Measurements from ENCODE around the gene POLR1B.
A peak's percentile ranks its signal among the peaks of the same experiment; 100 is the strongest.
"Not testable (repeated sequence)": the region's sequence is repeated elsewhere in the genome, so short reads cannot be mapped to it uniquely, and the experiment has no call there.

Gene POLR1B

DNA sequence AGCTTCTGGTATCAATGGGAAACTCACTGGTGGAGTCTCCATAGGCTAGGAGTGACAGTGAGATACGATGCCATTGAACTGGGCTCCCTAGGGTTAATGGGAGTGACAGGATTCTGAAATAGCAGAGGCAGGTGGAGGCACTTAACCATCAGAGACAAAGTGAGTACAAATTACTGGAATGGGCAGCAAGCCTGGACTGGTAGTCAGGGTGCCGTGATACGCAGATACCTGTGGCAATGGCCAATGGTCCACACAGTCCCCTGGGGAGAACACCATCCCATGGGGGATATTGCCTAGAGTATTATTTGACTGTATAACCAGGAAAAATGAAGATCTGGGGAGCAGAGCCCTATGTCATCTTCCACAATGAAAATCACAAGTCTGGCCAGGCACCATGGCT lies 59.5 kb downstream of the POLR1B start:
- no peak for DNase-seq (ENCODE audit: low spot score)

DNA sequence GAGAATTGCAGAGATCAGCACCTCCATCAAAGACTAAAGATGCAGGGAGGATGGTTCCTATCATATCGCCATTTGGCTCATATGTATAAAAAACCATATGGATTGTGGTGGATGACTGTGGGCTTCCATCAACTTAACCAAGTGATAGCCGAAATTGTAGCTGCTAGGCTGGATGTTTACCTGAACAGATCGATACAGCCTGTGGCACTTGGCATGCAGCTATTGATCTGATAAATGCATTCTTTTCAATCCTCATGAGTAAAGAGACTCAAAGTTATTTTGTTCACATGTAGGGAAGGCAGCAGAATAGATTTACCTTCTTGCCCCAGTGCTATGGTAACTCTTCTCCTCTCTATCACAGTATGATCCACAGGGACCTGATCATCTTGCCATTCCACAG lies 60.7 kb downstream of the POLR1B start:
- DNase-seq (ENCODE audit: low spot score) = no peak

DNA sequence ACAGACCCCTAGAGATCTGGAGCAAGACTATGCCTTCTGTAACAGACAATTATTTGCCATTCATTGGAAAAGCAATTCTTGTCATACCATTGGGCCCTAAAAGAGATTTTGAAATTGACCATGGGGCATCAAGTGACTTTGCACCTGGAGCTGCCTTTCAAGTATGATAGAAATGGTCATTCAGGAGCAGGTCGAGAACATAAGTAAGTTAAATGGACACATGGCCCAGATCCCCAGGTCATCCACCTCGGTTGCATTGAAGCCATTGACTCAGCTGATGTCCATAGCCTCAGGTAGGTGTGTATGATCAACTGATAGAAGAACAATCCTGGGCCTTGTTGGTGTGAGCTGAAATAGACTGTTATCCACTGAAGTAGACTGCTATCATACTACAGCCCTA lies 61.5 kb downstream of the POLR1B start:
- DNase-seq (ENCODE audit: low spot score) = no peak

DNA sequence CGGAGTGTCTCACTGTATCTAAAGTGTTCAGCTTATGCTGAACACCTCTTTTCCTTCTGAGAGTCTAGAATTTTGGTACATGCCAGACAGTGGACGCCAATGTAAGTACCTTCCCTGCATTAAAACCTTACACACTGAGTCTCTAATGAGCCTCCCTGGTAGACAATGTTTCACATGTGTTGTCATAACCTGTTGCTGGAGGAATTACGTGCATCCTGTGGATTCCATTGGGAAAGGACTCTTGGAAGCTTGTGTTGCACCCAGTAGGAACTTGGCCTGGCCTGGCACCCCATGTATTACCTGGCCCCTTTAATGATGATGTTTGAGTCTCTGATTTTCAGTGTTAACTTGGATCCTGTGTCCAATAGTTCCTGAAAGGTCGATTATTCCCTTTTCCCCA lies 62.7 kb downstream of the POLR1B start:
- no peak for DNase-seq (ENCODE audit: low spot score)

DNA sequence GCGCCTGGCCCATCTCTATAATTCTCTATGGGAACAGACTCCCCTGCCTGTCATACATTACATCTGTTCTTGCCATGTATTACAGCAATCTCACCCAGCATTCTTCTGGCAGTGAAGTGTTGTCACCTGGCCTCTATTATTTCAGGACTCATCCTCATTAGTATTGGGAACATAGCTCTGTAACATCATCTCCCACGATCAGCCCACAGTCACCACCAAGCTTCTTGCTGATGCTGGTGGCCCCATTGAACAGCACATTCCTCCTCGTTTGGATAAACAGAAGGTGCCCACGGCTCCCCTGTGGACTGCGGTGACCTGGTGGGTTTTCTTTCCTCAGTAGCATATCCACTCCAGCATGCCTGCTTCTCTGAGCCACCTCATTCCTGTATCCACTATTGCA lies 63.7 kb downstream of the POLR1B start:
- DNase-seq (ENCODE audit: low spot score) = no peak

DNA sequence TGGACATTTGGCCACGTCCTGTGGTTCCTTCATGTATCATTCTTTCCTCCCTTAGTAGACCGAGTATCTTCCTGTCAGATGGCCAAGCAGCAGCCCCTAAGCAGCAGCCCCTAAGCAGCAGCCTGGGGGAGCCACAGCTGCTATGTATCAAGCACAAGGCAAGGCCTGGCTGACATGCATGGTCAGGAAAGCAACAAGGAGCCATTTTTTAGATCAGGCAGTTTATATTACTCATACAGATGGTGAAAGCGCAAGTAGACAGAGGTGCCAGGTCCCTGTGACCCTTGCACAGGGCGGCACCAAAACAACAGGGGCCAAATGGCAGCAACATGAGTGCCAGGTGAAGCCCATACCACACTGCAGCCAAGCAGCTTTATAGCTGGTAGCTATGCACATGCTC lies 64.3 kb downstream of the POLR1B start:
- no peak for DNase-seq (ENCODE audit: low spot score)

DNA sequence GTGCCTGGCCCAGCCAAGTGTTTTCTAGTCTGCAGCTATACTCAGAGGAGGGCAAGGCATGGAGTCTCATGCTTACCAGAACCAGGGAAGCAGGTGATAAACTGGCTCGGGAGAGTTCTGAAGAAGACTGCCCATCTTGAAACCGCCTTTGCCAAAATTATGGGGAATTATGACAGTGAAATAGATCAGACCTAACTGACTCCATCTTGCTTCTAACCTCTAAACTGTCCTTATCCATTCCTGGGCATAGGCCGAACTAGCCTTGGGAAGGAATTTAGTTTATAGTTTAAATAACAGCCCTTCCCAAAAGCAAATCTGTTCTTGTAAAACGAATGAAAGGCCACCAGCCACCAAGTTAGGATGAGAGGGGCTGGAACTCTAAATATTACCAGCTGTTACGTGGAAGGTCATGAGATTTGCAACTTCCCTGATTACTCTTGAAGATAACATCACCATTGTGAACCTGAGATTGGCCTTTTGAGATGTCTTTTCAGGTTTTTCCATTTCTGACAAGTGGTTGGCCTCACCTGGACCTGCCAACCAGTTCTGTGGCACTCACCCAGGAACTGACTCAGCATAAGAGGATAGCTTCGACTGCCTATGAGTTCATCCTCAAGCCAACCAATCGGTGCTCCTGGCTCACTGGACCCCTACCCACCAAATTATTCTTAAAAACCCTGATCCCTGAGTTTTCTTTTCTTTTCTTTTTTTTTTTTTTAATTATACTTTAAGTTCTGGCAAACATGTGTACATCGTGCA lies 65.6 kb downstream of the POLR1B start:
- no peak for DNase-seq (ENCODE audit: low spot score)

DNA sequence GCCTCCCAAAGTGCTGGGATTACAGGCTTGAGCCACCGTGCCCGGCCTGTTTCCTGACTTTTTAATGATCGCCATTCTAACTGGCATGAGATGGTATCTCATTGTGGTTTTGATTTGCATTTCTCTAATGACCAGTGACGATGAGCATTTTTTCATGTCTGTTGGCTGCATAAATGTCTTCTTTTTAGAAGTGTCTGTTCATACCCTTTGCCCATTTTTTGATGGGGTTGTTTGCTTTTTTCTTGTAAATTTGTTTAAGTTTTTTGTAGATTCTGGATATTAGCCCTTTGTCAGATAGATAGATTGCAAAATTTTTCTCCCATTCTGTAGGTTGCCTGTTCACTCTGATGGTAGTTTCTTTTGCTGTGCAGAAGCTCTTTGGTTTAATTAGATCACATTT lies 67.1 kb downstream of the POLR1B start:
- not testable (repeated sequence) for DNase-seq (ENCODE audit: low spot score)

DNA sequence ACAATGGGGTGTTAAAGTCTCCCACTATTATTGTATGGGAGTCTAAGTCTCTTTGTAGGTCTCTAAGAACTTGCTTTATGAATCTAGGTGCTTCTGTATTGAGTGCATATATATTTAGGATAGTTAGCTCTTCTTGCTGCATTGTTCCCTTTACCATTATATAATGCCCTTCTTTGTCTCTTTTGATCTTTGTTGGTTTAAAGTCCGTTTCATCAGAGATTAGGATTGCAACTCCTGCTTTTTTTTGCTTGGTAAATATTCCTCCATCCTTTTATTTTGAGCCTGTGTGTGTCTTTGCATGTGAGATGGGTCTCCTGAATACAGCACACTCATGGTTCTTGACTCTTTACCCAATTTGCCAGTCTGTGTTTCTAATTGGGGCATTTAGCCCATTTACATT lies 70.0 kb downstream of the POLR1B start:
- DNase-seq (ENCODE audit: low spot score) = not testable (repeated sequence)

DNA sequence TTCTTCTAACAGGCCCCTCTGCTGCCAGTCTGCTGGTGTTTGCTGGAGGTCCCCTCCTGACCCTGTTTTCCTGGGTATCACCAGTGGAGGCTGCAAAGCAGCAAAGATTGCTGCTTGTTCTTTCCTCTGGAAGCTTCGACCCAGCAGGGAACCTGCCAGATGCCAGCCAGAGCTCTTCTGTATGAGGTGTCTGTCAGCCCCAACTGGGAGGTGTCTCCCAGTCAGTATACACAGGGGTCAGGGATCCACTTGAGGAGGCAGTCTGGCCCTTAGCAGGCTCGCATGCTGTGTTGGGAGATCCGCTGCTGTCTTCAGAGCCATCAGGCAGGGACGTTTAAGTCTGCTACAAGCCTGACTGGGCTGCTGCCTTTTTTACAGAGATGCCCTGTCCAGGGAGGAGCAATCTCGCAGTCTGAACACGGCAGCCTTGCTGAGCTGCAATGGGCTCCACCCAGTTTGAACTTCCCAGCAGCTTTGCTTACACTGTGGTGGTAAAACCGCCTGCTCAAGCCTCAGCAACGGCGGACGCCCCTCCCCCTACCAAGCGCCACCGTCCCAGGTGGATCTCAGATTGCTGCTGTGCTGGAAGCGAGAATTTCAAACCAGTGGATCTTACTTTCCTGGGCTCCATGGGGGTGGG lies 72.1 kb downstream of the POLR1B start:
- DNase-seq (ENCODE audit: low spot score) = no peak

DNA sequence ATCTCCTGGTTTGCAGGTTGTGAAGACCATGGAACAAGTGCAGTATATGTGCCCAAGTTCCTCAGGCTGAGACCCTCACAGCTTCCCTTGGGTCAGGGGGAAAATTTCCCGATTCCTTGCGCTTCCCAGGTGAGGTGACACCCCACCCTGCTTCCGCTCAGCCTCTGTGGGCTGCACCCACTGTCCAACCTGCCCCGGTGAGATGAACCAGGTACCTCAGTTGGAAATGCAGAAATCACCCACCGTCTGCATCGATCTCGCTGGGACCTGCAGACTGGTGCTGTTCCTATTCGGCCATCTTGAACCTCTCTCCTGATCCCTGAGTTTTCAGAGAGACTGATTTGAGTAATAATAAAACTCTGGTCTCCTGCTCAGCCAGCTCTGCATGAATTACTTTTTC lies 72.8 kb downstream of the POLR1B start:
- no peak for DNase-seq (ENCODE audit: low spot score)

DNA sequence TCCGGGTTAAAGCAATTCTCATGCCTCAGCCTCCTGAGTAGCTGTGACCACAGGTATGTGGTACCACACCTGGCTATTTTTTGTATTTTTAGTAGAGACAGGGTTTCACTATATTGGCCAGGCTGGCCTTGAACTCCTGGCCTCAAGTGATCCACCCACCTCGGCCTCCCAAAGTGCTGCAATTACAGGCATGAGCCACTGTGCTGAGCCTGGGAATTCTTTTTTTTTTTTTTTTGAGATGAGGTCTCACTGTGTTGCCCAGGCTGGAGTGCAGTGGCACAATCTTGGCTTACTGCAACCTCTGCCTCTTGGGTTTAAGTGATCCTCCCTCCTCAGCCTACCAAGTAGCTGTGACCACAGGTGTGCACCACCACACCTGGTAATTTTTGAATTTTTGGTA lies 73.5 kb downstream of the POLR1B start:
- not testable (repeated sequence) for DNase-seq (ENCODE audit: low spot score)

DNA sequence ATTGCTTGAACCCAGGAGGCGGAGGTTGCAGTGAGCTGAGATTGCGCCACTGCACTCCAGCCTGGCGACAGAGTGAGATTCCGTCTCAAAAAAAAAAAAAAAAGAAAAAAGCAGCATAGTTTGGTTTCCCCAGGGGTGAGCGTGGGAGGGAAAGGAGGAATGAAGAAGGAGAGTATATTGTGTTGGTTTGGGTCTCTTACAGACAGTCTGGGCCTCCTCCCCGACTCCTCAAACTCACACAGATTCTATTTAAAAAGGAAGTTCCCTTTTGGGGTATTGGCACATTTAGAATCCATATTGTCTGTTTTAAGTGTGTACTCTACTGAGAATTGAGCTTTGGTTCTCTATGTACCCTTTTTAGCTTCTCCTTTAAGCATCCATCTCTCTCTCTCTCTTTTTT lies 76.1 kb downstream of the POLR1B start:
- DNase-seq (ENCODE audit: low spot score) = no peak

DNA sequence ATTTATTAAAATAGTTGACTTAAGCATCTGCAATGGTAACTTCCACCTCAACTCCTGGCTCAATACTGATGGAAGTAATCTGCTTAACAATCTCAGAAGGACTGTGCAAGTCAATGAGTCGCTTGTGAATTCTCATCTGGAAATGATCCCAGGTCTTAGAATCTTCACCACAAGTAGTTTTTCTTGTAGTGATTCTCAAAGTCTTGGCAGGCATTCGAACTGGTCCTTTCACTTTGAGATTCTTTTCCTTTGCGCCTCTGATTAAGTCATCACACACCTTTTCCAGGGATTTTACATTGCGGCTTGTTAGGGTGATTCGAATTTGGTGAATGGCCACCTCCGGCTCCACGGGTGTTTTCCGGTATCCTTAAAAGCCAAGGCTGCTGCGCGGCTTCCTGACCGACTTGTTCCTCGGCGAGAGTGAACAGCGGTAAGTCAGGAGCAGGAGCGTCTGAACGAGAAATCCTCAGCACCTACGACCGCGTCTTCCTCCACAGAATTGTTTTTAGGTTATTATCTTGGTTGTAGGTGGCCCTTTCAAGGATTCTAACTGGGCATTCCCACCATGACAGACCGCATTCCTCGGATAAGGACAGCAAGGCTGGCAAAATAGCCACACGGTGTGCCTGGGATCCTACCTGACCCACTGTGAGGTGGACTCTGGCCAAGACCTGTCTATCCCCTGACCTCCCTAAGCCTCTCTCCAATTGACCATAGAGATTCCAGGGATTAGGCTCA lies 79.7 kb downstream of the POLR1B start:
- no peak for DNase-seq (ENCODE audit: low spot score)

DNA sequence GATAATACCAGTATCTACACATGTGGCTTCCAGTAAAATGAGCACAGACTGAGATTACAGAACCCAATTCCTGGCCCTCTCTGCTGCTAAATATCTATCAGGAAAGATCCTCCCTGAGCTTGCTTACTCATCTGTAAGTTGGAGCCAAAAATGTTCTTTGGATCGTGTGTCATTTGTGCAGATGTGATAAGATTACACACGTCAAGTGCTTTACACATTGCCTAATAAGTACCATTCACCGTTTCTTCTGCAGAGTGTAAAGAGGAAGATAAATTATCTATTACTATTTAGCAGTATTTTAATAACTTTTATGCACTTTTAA lies 80.2 kb downstream of the POLR1B start:
- DNase-seq (ENCODE audit: low spot score) = no peak

DNA sequence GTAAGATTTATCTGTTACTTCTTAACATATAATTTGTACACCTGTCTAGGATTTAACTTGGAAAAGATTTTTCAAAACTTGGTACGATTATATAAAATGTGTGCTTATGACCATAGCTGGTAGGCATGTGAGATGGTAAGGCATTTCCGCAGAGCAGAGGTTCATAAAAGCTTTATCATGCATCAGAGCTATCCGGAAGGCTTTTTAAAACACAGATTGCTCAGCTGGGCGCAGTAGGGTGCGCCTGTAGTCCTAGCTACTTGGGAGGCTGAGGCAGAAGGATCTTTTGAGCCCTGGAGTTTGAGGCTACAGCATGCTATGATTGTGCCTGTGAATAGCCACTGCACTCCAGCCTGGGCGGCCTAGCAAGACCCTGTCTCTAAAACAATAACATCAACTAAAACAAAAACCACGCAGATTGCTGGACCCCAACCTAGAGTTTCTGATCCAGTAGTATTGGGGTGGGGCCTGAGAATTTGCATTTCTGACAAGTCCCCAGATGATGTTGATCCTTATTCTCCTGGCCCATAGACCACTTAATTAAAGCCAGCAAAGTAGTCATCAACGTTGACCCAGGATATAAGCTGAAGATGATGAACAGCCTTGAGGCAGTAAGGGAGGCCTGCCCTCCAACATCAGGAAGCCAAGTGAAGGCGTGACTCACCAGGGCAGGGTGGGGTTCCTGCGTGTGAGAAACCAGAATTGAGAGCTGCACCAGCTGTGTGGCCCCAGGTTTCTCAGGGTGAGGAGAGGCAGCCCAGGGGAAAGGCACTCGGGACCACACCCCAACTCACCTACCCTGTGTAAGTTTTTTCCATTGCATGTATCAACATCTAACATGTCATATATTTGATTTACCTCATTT lies 81.9 kb downstream of the POLR1B start:
- DNase-seq (ENCODE audit: low spot score) = peak; percentile 78

DNA sequence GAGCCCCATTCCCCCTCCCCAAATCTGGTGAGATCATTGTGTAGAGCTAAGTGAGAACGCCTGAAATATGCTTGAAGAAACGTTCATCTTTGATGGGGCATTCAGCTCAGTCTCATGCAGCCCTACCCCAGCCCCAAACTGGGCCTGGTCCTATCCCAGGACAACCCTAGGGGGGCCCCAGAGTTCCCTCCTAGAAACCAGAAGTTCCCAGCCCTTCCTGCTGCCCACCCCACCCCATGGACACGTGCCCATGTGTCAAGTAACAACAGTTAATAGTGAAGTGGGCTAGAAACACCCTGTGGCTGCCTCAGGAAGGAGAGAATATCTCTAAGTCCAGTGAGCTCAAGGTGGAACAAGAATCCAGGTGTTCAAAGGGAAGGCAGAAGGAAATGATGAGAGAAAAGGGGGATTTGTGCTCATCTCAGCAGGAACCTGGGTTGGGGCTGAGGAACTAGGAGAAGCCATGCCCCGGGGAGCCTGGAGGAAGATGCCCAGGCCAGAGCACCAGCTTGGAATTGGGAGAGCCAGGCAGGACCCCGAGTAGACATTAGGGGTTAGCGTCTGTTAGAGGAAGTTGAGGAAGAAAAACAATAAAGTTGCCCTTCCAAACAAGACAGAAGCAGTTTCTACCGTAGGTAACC lies 83.3 kb downstream of the POLR1B start:
- no peak for DNase-seq (ENCODE audit: low spot score)

DNA sequence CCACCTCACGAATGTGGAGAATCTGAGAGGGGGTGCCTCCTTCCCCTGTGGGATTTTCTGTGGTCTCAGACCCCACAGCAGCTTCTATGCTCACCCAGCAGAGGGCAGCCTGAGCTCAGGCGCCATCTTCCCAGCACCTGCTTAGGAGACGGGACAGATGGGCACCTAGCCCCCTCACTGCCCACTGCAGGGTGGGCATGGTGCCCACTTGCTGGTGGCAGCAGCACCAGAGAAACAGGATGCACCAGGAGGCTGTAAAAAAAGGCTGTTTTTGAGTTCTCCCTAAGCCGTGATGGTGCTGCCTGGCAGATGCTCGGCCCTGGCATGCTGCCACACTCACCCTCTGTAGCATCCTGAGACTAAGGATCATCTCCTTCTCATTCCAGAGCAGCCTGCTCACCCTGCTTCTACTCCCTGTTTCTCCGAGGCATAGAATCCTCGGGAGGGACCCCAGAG lies 84.4 kb downstream of the POLR1B start:
- peak; percentile 54 for DNase-seq (ENCODE audit: low spot score)

Measured in LoVo (cell line).